Cardiac fibroblast (primary cell): ENCODE measurements around the gene SIDT2.
"Not testable (repeated sequence)": the region's sequence is repeated elsewhere in the genome, so short reads cannot be mapped to it uniquely, and the experiment has no call there.

Experiments
- DNase-seq, 2 donors: peaks; one replicate each; pipeline versions ENCODE4 v3.0.0 to v3.0.0-alpha.2; 2010; ENCODE audit warnings: low read depth in 2 of 2
- H3K4me3 ChIP-seq, 2 donors: replicated peaks in 1 of 2; 1 replicate in 1 of 2; 2 replicates in 1 of 2; pipeline ENCODE4 v1.5.1; 2011; ENCODE audit warnings: low read depth in 2 of 2, low read length in 2 of 2, mild to moderate bottlenecking in 2 of 2, moderate library complexity in 1 of 2
- TF ChIP-seq, protein P1 (sequence below): IDR thresholded peaks from one replicate; pipeline ENCODE4 v1.5.1; 2011; ENCODE audit warnings: low read depth, mild to moderate bottlenecking, low read length, inconsistent platforms

The SIDT2 gene

DNA sequence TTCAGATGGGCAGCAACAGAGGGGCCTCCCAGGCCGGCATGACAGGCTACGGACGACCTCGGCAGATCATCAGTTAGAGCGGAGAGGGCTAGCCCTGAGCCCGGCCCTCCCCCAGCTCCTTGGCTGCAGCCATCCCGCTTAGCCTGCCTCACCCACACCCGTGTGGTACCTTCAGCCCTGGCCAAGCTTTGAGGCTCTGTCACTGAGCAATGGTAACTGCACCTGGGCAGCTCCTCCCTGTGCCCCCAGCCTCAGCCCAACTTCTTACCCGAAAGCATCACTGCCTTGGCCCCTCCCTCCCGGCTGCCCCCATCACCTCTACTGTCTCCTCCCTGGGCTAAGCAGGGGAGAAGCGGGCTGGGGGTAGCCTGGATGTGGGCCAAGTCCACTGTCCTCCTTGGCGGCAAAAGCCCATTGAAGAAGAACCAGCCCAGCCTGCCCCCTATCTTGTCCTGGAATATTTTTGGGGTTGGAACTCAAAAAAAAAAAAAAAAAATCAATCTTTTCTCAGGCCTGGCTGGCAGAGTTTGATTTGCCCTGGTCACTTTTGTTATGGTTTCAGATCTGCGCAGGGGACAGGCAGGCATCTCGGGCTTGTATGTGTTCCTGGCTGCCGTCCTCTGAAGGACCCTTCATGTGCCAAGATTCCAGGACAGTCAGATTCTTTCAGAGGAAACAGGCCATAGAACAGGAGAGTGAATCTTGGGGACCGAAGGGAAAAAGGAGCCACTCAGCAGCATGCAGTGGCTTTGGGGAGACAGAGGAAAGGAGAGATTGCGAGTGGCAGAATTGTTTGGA lies 25.9 kb downstream of the SIDT2 start:
- H3K4me3 ChIP-seq = no peak overlapping the region
- DNase-seq = no peak
- TF ChIP-seq, protein P1, sequence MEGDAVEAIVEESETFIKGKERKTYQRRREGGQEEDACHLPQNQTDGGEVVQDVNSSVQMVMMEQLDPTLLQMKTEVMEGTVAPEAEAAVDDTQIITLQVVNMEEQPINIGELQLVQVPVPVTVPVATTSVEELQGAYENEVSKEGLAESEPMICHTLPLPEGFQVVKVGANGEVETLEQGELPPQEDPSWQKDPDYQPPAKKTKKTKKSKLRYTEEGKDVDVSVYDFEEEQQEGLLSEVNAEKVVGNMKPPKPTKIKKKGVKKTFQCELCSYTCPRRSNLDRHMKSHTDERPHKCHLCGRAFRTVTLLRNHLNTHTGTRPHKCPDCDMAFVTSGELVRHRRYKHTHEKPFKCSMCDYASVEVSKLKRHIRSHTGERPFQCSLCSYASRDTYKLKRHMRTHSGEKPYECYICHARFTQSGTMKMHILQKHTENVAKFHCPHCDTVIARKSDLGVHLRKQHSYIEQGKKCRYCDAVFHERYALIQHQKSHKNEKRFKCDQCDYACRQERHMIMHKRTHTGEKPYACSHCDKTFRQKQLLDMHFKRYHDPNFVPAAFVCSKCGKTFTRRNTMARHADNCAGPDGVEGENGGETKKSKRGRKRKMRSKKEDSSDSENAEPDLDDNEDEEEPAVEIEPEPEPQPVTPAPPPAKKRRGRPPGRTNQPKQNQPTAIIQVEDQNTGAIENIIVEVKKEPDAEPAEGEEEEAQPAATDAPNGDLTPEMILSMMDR = no peak

DNA sequence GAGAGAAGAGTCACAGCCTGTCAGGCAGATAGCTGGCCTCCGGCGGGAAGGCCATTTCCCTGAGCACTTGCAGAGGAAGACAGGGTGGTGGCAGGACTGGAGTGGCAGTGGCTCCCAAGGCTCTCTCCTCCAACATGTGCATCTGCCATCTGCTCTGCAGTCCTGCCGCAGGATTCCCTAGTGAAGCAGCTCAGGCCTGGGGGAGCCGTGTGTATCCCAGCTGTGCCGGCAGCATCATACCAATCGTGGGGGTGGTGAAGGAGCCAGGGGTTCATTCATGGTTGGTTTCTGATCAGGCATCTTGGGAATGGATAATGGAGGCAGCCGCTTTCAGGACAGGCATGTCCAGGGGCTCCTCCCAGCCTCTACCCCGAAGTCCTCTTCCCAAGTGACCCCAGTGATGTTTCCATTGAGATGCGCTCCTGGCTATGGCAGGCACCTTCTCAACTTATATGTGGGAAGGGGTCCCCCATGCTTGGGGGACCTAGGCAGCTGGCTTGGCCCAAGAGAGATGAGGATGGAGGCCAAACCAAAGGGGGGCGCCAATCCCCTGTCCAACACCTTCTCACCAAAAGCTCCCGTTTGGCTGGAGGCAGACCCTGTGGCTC lies 26.8 kb downstream of the SIDT2 start:
- peak in 1 of 2 donors; percentile 21 for DNase-seq
- TF ChIP-seq, protein P1 = no peak
- no peak overlapping the region for H3K4me3 ChIP-seq

DNA sequence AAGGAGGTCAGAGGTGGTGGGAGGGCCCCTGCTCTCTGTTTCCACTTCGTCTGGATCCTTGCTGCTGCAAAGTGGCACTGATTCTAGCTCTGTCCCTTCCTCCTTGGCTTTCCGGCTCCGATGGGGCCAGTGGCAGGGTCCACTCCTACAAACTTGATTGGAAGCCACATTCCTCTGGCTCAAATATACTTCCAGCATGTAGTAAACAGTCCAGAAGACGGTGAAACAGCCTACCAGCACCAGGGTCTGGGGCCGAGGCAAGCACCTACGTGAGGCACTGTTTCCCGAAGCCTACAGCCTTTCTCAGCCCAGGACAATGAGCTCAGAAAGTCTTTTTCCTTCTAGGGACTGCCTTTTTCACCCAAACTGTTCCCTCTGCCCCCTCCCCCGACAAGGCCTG lies 27.6 kb downstream of the SIDT2 start:
- DNase-seq, H3K4me3 ChIP-seq: not testable (repeated sequence)

DNA sequence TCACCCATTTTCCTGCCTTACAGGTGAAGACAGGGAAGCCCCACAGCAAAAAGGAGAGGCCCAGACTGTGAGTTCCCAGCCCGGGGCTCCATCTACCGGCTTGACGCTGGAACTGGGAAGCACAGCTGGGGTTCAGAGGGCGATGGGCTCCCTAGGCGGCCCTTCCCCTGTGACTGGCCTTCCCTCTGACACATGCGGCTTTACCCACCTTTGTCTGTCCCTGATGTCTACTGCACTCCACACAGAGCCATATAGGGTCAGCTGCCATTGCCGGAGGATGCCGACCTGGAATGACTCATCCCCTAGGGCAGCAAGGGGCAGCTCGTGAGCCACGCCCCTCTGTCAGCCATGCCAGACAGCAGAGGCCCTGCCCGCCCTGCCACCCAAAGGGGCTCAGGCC lies 28.3 kb downstream of the SIDT2 start:
- H3K4me3 ChIP-seq = not testable (repeated sequence)

DNA sequence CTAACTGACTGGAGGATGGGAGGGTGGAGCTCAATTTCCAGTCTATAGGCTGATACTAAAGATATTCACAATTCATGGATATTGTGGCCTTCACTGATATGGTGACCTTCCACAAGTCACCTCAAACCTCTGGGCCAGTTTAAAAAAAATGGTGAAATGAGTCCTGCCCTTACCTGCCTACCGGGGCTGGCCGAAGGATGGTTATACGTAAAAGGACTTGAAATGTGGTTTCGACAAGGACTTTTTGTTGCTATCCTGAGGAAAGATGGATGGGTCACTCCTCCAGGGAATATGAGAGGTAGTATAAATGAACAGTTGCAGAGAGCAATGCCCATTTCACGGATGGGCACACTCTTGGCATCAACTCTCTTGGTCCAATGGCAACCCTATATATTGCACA lies 28.9 kb downstream of the SIDT2 start:
- H3K4me3 ChIP-seq, DNase-seq: not testable (repeated sequence)

More for the DNA sequence above, 28.3 kb downstream of the SIDT2 start:
- DNase-seq = not testable (repeated sequence)

DNA sequence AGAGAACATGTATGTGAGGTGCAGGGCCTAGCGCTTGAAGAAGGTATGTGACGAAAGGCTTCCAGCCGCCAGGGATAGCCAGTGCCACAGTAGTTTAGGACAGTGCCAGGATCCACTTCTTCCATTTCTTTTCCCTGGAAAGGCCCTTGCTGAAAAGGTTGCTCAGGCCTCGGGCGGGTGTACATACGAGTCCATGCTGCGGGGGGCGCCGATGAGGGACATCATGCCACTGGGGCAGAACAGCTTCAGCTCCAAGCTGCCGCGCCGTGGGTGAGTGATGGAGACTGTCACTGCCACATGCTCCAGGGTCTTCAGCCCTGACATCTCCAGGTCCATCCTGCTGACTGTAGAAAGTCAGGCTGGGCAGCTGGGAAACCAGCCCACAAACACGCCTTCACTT lies 30.2 kb downstream of the SIDT2 start:
- peak; percentile 40 for DNase-seq
- H3K4me3 ChIP-seq = not testable (repeated sequence)

DNA sequence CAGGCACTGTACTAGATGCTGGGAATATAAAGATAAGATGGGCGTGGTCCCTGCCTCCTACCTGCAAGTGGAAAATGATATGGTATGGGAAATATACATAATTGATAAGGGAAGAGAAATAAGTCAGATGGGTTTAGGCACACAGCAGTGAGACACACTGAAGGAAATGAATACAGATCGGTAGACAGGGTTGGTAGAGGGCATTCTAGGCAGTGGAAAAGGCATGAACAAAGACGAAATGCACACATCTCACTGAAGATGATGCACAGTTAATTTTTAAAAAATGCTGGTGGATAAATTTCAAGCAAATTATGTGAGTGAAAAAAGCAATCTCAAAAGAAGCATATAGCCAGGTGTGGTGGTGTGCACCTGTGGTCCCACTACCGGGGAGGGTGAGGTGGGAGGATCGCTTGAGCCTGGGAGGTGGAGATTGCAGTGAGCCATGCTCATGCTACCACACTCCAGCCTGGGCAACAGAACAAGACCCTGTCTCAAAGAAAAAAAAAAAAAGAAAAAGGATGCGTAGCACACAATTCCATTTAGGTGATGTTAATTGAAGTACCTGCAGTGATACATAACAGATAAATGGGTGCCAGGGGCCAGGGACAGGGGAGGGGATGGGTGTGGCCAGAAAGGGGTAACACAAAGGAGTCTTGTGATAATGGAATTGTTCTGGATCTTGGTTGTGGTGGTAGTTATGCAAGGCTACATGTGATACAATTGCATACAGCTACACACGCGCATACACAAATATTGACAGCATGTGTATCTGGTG lies 31.0 kb downstream of the SIDT2 start:
- peak; percentile 48 to 61 for DNase-seq

DNA sequence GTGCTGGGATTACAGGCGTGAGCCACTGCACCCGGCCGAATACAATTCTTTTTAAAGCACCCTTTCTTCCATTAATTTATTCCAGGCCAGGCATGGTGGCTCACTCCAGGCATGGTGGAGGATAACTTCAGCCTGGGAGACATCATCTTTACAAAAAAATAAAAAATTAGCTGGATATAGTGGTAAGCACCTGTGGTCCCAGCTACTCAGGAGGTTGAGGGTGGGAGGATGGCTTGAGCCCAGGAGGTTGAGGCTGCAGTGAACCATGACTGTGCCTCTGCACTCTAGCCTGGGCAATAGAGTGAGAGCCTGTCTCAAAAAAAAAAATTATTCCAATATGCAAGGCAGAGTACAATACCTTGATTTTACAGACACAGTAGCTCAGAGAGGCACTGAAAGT lies 32.1 kb downstream of the SIDT2 start:
- TF ChIP-seq, protein P1 = no peak
- H3K4me3 ChIP-seq = no peak overlapping the region
- peak in 1 of 2 donors; percentile 27 for DNase-seq

More for the DNA sequence above, 31.0 kb downstream of the SIDT2 start:
- H3K4me3 ChIP-seq = not testable (repeated sequence)

DNA sequence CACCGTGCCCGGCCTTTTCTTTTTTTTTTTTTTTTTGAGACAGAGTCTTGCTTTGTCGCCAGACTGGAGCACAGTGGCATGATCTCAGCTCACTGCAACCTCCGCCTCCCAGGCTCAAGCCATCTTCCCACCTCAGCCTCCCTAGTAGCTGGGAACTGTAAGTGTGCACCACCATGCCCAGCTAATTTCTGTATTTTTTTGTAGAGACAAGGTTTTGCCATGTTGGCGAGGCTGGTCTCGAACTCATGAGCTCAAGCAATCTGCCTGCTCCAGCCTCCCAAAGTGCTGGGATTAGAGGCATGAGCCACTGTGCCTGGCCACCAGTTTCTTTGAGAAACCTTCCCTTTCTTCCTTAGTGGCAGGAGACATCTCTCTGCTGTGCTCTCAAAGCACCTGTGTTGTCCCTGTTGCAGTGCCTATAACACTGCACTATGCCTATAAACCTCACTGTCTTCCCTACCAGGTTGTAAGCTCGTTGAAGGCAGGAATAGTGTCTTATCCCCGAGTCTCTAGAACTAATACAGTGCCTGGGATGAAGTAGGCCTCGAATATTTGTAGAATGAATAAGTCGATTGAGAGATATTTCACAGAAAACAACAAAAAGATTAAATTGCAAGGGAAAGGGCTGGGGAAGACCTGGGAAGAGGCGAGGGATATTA lies 34.3 kb downstream of the SIDT2 start:
- H3K4me3 ChIP-seq = no peak overlapping the region
- TF ChIP-seq, protein P1 = no peak
- DNase-seq = no peak
